DOHH2 (cell line): ENCODE measurements around the gene ITGB8.
A peak's percentile ranks its signal among the peaks of the same experiment; 100 is the strongest.

Experiments used
- EZH2phosphoT487 ChIP-seq: fragments of 200-600 bp; sonication (generic); IDR thresholded peaks from 2 replicates; pipeline ENCODE4 v1.6.1; 2017; ENCODE audit warnings: borderline replicate concordance, mild to moderate bottlenecking, antibody characterized with exemption, low read length, moderate library complexity, mixed read lengths
- TF ChIP-seq, protein P1 (sequence below): fragments of 200-600 bp; sonication (generic); IDR thresholded peaks from one replicate; pipeline ENCODE4 v1.5.1; 2014; ENCODE audit warnings: antibody characterized with exemption, mild to moderate bottlenecking, low read depth, low read length; ENCODE audit not compliant: poor library complexity, severe bottlenecking

DNA sequence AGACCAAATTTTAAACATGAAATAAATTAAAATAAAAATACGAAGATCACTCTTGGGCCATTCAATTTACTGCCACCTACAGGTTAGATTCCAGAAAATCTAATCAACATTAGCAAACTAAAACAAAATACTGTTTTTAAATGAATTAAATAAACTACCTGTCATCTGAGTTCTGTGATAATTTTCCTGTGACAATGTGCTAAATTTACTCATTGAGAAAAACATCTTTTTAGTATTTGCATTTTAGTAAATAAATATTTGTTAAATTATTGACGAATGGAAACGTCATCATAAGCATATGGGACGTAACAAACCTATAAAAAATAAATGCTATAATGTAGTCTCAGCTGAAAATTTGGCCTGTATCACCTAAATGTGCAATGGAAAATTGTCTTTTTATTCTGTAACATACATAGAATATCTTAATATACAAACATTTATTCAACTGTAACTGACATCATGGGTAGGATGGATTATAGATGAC lies 72.1 kb downstream of the ITGB8 start:
- TF ChIP-seq, protein P1, sequence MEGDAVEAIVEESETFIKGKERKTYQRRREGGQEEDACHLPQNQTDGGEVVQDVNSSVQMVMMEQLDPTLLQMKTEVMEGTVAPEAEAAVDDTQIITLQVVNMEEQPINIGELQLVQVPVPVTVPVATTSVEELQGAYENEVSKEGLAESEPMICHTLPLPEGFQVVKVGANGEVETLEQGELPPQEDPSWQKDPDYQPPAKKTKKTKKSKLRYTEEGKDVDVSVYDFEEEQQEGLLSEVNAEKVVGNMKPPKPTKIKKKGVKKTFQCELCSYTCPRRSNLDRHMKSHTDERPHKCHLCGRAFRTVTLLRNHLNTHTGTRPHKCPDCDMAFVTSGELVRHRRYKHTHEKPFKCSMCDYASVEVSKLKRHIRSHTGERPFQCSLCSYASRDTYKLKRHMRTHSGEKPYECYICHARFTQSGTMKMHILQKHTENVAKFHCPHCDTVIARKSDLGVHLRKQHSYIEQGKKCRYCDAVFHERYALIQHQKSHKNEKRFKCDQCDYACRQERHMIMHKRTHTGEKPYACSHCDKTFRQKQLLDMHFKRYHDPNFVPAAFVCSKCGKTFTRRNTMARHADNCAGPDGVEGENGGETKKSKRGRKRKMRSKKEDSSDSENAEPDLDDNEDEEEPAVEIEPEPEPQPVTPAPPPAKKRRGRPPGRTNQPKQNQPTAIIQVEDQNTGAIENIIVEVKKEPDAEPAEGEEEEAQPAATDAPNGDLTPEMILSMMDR, result peak; percentile 60
- TF ChIP-seq EZH2phosphoT487, result no peak
